Astrocyte (in vitro differentiated cells and primary cell): ENCODE measurements around the gene ADAMTS6.

Experiments
- EZH2 ChIP-seq: IDR thresholded peaks from 2 replicates; pipeline ENCODE4 v1.6.1; 2012; ENCODE audit warnings: mild to moderate bottlenecking, low read length, inconsistent platforms; ENCODE audit not compliant: insufficient read depth
- TF ChIP-seq, protein P1 (sequence below): IDR thresholded peaks from 2 replicates; pipeline ENCODE4 v1.5.1; 2011; ENCODE audit warnings: low read depth, mild to moderate bottlenecking, inconsistent platforms, low read length, moderate library complexity; ENCODE audit not compliant: insufficient read depth

DNA sequence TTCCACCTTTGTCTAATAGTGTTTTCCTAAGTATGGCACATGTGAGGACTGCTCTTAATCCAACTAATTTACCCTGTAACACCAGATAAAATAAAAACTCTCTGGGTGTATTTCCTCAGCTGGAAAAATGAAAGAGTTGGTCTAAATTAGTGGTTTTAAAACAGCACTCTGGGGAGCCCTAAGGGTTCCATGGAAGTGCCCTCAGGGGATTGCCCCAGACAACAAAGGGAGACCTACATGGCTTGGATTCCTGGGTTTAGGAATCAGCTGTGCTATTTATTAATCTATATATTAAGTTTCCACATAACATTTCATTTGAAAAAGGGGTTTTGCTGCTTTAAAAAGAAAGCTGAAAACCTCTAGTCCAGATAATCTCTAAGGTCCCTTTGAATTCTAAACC, 20.2 kb downstream of the ADAMTS6 start:
- TF ChIP-seq, protein P1, sequence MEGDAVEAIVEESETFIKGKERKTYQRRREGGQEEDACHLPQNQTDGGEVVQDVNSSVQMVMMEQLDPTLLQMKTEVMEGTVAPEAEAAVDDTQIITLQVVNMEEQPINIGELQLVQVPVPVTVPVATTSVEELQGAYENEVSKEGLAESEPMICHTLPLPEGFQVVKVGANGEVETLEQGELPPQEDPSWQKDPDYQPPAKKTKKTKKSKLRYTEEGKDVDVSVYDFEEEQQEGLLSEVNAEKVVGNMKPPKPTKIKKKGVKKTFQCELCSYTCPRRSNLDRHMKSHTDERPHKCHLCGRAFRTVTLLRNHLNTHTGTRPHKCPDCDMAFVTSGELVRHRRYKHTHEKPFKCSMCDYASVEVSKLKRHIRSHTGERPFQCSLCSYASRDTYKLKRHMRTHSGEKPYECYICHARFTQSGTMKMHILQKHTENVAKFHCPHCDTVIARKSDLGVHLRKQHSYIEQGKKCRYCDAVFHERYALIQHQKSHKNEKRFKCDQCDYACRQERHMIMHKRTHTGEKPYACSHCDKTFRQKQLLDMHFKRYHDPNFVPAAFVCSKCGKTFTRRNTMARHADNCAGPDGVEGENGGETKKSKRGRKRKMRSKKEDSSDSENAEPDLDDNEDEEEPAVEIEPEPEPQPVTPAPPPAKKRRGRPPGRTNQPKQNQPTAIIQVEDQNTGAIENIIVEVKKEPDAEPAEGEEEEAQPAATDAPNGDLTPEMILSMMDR, result no peak
- TF ChIP-seq EZH2, result no peak
